Common myeloid progenitor, CD34-positive (primary cell): ENCODE results near the gene C6orf15.
A peak's percentile ranks its signal among the peaks of the same experiment; 100 is the strongest.

Experiments used
- CTCF ChIA-PET: fragments of 350-600 bp; sonication (Branson Sonifier 250); formaldehyde crosslinking; loops from one replicate; lab custom pipeline; 2021; ENCODE audit warnings: antibody characterized with exemption; lab: Charles Lee
- POLR2A ChIA-PET: fragments of 350-600 bp; sonication (Branson Sonifier 250); formaldehyde crosslinking; loops from one replicate; lab custom pipeline; 2021; ENCODE audit warnings: antibody characterized with exemption; lab: Charles Lee
- DNase-seq, 3 donors: peaks; one replicate each; pipeline versions ENCODE4 v3.0.0 to v3.0.0-alpha.2; 2013
- H3K27ac ChIP-seq, 2 experiments: 1 replicate in 1 of 2; 2 replicates in 1 of 2; pipeline ENCODE4 v1.7.0; 2013; ENCODE audit warnings: inconsistent platforms in 2 of 2, low read length in 2 of 2, mild to moderate bottlenecking in 2 of 2, low read depth in 1 of 2, moderate library complexity in 1 of 2; ENCODE audit not compliant: severe bottlenecking in 2 of 2, insufficient read depth in 1 of 2, poor library complexity in 1 of 2
- H3K27me3 ChIP-seq, 5 experiments: replicated peaks in 2 of 5; 1 replicate in 3 of 5; 2 replicates in 2 of 5; pipeline versions ENCODE4 v1.6.1 to v1.7.0; 2013; ENCODE audit warnings: low read length in 4 of 5, mild to moderate bottlenecking in 2 of 5, moderate library complexity in 2 of 5, inconsistent platforms in 1 of 5; ENCODE audit not compliant: insufficient read depth in 5 of 5, control insufficient read depth in 4 of 5
- H3K36me3 ChIP-seq, 4 experiments: 1 replicate in 2 of 4; 2 replicates in 2 of 4; pipeline versions ENCODE4 v1.6.1 to v1.7.0; 2013; ENCODE audit warnings: low read length in 3 of 4, control low read depth in 1 of 4, mild to moderate bottlenecking in 1 of 4; ENCODE audit not compliant: control insufficient read depth in 4 of 4, insufficient read depth in 4 of 4
- H3K4me1 ChIP-seq, 4 experiments: 1 replicate in 3 of 4; 2 replicates in 1 of 4; pipeline versions ENCODE4 v1.6.1 to v1.7.1; 2013; ENCODE audit warnings: low read length in 3 of 4, mild to moderate bottlenecking in 3 of 4, control low read depth in 1 of 4, inconsistent platforms in 1 of 4, moderate library complexity in 1 of 4; ENCODE audit not compliant: control insufficient read depth in 4 of 4, insufficient read depth in 4 of 4; ENCODE audit errors: control extremely low read depth in 1 of 4
- H3K4me3 ChIP-seq, 7 experiments: 1 replicate in 4 of 7; 2 replicates in 3 of 7; pipeline versions ENCODE4 v1.5.1 to v1.7.0; 2013; ENCODE audit warnings: mild to moderate bottlenecking in 7 of 7, low read length in 6 of 7, moderate library complexity in 6 of 7, inconsistent platforms in 2 of 7, low read depth in 2 of 7, control low read depth in 1 of 7; ENCODE audit not compliant: insufficient read depth in 4 of 7, control insufficient read depth in 1 of 7; ENCODE audit errors: extremely low read depth in 1 of 7
- H3K9me3 ChIP-seq, 5 experiments: 1 replicate in 4 of 5; 2 replicates in 1 of 5; pipeline versions ENCODE4 v1.6.1 to v1.7.1; 2013; ENCODE audit warnings: low read length in 4 of 5, mild to moderate bottlenecking in 2 of 5, inconsistent platforms in 1 of 5, low read depth in 1 of 5, moderate library complexity in 1 of 5; ENCODE audit not compliant: control insufficient read depth in 4 of 5, insufficient read depth in 2 of 5; ENCODE audit errors: control extremely low read depth in 1 of 5
- WGBS: methylation state at CpG from one replicate; pipeline ENCODE4 v1.1.5; 2013; ENCODE audit not compliant: insufficient coverage; 5-methylcytosine and 5-hydroxymethylcytosine counted together

C6orf15 gene

GRCh38 chr6:31115941-31116560, 3.7 kb upstream of the C6orf15 start:
- Histone ChIP-seq H3K27ac (no peak overlapping the region), H3K4me1 (peaks cover 0 to 10% (median 7%) of the 10 kb centered on the region in 4 experiments)
- POLR2A ChIA-PET = interaction anchor here (0.6 kb wide), 1 partner anchor 442 kb away, joined by 3 read pairs; no protein-coding TSS in a partner anchor

GRCh38 chr6:31114970-31115849, 2.8 kb upstream of the C6orf15 start:
- peaks cover 0 to 2% (median 0%) of the 10 kb centered on the region in 5 experiments for H3K27me3 ChIP-seq
- no peak overlapping the region for H3K27ac ChIP-seq
- H3K9me3 ChIP-seq = no peaks in the 10 kb centered on the region
- POLR2A ChIA-PET = interaction anchor here (0.6 kb wide), 1 partner anchor 441 kb away, joined by 3 read pairs; no protein-coding TSS in a partner anchor
- no peaks in the 10 kb centered on the region for H3K36me3 ChIP-seq
- no peak overlapping the region for H3K4me3 ChIP-seq
- CTCF ChIA-PET = interaction anchor here (0.7 to 8.0 kb wide), 18 partner anchors 11 to 302 kb away, joined by 3 to 66 read pairs (median 5); no protein-coding TSS in a partner anchor
- peaks cover 0 to 10% (median 7%) of the 10 kb centered on the region in 4 experiments for H3K4me1 ChIP-seq
- peak; percentile 53 to 78 (median 78) for DNase-seq
- WGBS = 49% methylated on average over 5 of the region's 9 CpGs

More at GRCh38 chr6:31115941-31116560, 3.7 kb upstream of the C6orf15 start:
- no peak for DNase-seq
- H3K36me3 ChIP-seq = no peaks in the 10 kb centered on the region
- no peak overlapping the region for H3K4me3 ChIP-seq
- H3K9me3 ChIP-seq = no peaks in the 10 kb centered on the region
- 96% methylated on average over 11 of the region's 12 CpGs for WGBS
- H3K27me3 ChIP-seq = peaks cover 0 to 2% (median 0%) of the 10 kb centered on the region in 5 experiments
- CTCF ChIA-PET = interaction anchor here (1.0 to 8.0 kb wide), 17 partner anchors 10 to 303 kb away, joined by 3 to 66 read pairs (median 5); no protein-coding TSS in a partner anchor

DNA sequence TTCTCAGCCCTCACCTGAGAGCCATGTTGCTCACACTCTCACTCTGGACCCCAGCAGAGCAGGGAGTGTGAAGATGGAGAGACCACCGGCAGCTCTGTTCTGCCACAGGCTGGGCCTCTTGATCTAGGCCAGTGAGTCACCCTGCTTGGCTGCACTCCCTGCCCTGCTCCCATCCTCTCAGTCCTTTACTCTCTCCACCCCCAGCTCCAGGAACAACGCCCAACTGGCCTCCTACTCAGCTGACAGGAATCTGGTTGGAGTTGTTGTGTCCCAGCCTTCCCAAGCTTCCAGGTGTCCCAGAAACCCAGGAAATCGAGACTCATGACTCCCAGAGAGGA, 2.1 kb upstream of the C6orf15 start, which contains the start of gene PSORS1C1:
TSS of gene PSORS1C1 (plus strand) at position 260 of the 338 bp plus-strand sequence. CDS start 14,833 bp downstream, outside the sequence.
- H3K4me3 ChIP-seq = no peak within 1 kb of the TSS
- CTCF ChIA-PET = interaction anchor here (0.7 to 8.0 kb wide), 14 partner anchors 11 to 292 kb away, joined by 3 to 66 read pairs (median 4); no protein-coding TSS in a partner anchor
- no peaks in the 10 kb centered on the region for H3K9me3 ChIP-seq
- peaks cover 0 to 2% (median 0%) of the 10 kb centered on the region in 5 experiments for H3K27me3 ChIP-seq
- H3K4me1 ChIP-seq = peaks cover 0 to 10% (median 7%) of the 10 kb centered on the region in 4 experiments
- POLR2A ChIA-PET = no interaction called here
- no peak for DNase-seq
- no peaks in the 10 kb centered on the region for H3K36me3 ChIP-seq
- WGBS = 20% methylated on average over 2 of the region's 3 CpGs
- H3K27ac ChIP-seq = no peak within 1 kb of the TSS

DNA sequence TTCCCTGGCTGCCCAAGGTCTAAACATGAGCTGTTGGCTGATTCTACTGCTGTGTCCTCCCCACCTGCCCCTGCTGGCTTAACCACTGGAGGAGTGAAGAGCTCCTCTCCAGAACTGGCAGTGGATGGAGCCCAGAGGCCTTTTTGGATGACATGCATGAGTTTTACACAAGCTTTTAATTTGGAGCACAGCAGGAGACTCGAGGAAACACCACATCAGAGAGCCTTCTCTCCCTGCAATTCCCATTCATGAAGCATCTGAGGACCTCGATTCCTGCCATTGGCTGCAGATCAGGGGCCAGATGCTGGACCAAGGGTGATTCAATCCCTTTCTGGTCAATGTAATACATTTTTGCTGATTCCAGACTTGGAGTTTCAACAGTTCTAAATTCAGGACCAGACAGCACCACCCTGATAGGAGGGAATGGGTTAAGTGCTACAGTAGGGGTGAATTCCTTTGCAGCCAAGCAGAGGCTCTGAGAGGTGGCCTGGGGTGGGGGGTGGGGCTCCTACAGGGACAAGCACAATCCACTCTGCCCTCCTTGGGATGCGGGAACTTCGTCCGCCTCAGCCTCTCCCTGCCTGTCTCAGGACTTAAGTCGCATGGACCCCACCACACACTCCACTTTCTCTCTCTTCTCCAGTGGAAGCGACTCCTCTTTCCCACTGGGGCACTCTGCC, 1.6 kb upstream of the C6orf15 start:
- ChIA-PET CTCF (interaction anchor here (1.2 to 8.0 kb wide), 9 partner anchors 12 to 198 kb away, joined by 3 to 66 read pairs (median 7); no protein-coding TSS in a partner anchor), POLR2A (no interaction called here)
- no peaks in the 10 kb centered on the region for H3K9me3 ChIP-seq
- no peak overlapping the region for H3K27ac ChIP-seq
- peaks cover 0 to 10% (median 7%) of the 10 kb centered on the region in 4 experiments for H3K4me1 ChIP-seq
- no peak for DNase-seq
- WGBS = 97% methylated on average over 7 of the region's 7 CpGs
- peaks cover 0 to 2% (median 0%) of the 10 kb centered on the region in 5 experiments for H3K27me3 ChIP-seq
- H3K4me3 ChIP-seq = no peak overlapping the region
- no peaks in the 10 kb centered on the region for H3K36me3 ChIP-seq

- ChIA-PET CTCF (interaction anchor here (1.4 to 8.0 kb wide), 6 partner anchors 9 to 32 kb away, joined by 5 to 66 read pairs (median 8); no protein-coding TSS in a partner anchor), POLR2A (no interaction called here)
- H3K9me3 ChIP-seq = no peaks in the 10 kb centered on the region
- H3K36me3 ChIP-seq = no peaks in the 10 kb centered on the region
- no peak overlapping the region for H3K4me3 ChIP-seq
- H3K4me1 ChIP-seq = peaks cover 0 to 10% (median 7%) of the 10 kb centered on the region in 4 experiments
- no peak overlapping the region for H3K27ac ChIP-seq
- no peak for DNase-seq
- no peaks in the 10 kb centered on the region for H3K27me3 ChIP-seq
- 96% methylated on average over 13 of the region's 13 CpGs for WGBS
Measured at GRCh38 chr6:31111712-31112111, 663 bp downstream of the C6orf15 start.

- CTCF ChIA-PET = interaction anchor here (1.3 to 8.0 kb wide), 6 partner anchors 10 to 31 kb away, joined by 5 to 66 read pairs (median 6); no protein-coding TSS in a partner anchor
- Histone ChIP-seq H3K27me3 (no peaks in the 10 kb centered on the region), H3K36me3 (no peaks in the 10 kb centered on the region), H3K9me3 (no peaks in the 10 kb centered on the region), H3K4me3 (no peak overlapping the region), H3K4me1 (peaks cover 0 to 10% (median 7%) of the 10 kb centered on the region in 4 experiments), H3K27ac (no peak overlapping the region)
- WGBS = 91% methylated on average over 7 of the region's 11 CpGs
- no peak for DNase-seq
- POLR2A ChIA-PET = no interaction called here
Measured at GRCh38 chr6:31110825-31111582, 1.4 kb downstream of the C6orf15 start.
